Measurements from ENCODE around the gene PTPRE.

PTPRE gene

GRCh38 chr10:128059982-128060293 is 153.0 kb downstream of the PTPRE start:
- H3K27ac ChIP-seq (ENCODE audit: low read depth, low read length) = no peak overlapping the region
- H3K4me1 ChIP-seq (ENCODE audit: control insufficient read depth in 5 of 5, insufficient read depth in 5 of 5, low read length in 5 of 5) = peaks cover 3 to 58% (median 30%) of the 10 kb centered on the region in 5 donors
- H3K27me3 ChIP-seq (ENCODE audit: control insufficient read depth in 5 of 5, insufficient read depth in 4 of 5, low read length in 5 of 5) = peaks cover 0 to 11% (median 0%) of the 10 kb centered on the region in 5 donors
- no peak overlapping the region for H3K9ac ChIP-seq (ENCODE audit: low read length in 5 of 5)
- no peak overlapping the region for H3K4me3 ChIP-seq (ENCODE audit: low read depth in 1 of 5, low read length in 5 of 5)
- peaks cover 0 to 52% (median 37%) of the 10 kb centered on the region in 5 donors for H3K36me3 ChIP-seq (ENCODE audit: control insufficient read depth in 5 of 5, insufficient read depth in 5 of 5, low read length in 5 of 5)
- no peaks in the 10 kb centered on the region for H3K9me3 ChIP-seq (ENCODE audit: control insufficient read depth in 5 of 5, low read length in 5 of 5)

- H3K4me3 ChIP-seq (ENCODE audit: low read depth in 1 of 5, low read length in 5 of 5) = no peak overlapping the region
- H3K4me1 ChIP-seq (ENCODE audit: control insufficient read depth in 5 of 5, insufficient read depth in 5 of 5, low read length in 5 of 5) = peaks cover 4 to 65% (median 37%) of the 10 kb centered on the region in 5 donors
- H3K36me3 ChIP-seq (ENCODE audit: control insufficient read depth in 5 of 5, insufficient read depth in 5 of 5, low read length in 5 of 5) = peaks cover 0 to 49% (median 32%) of the 10 kb centered on the region in 5 donors
- H3K27me3 ChIP-seq (ENCODE audit: control insufficient read depth in 5 of 5, insufficient read depth in 4 of 5, low read length in 5 of 5) = peaks cover 0 to 11% (median 0%) of the 10 kb centered on the region in 5 donors
- no peaks in the 10 kb centered on the region for H3K9me3 ChIP-seq (ENCODE audit: control insufficient read depth in 5 of 5, low read length in 5 of 5)
- no peak overlapping the region for H3K9ac ChIP-seq (ENCODE audit: low read length in 5 of 5)
- H3K27ac ChIP-seq (ENCODE audit: low read depth, low read length) = no peak overlapping the region
Observed at GRCh38 chr10:128060341-128061250, 153.7 kb downstream of the PTPRE start.

- Histone ChIP-seq H3K9ac (ENCODE audit: low read length in 5 of 5) (peak overlapping the region in 1 of 5 donors; percentile 31), H3K27me3 (ENCODE audit: control insufficient read depth in 5 of 5, insufficient read depth in 4 of 5, low read length in 5 of 5) (peaks cover 0 to 11% (median 0%) of the 10 kb centered on the region in 5 donors), H3K4me3 (ENCODE audit: low read depth in 1 of 5, low read length in 5 of 5) (no peak overlapping the region), H3K4me1 (ENCODE audit: control insufficient read depth in 5 of 5, insufficient read depth in 5 of 5, low read length in 5 of 5) (peaks cover 4 to 74% (median 43%) of the 10 kb centered on the region in 5 donors), H3K36me3 (ENCODE audit: control insufficient read depth in 5 of 5, insufficient read depth in 5 of 5, low read length in 5 of 5) (peaks cover 0 to 47% (median 33%) of the 10 kb centered on the region in 5 donors), H3K27ac (ENCODE audit: low read depth, low read length) (no peak overlapping the region), H3K9me3 (ENCODE audit: control insufficient read depth in 5 of 5, low read length in 5 of 5) (no peaks in the 10 kb centered on the region)
Observed at GRCh38 chr10:128061306-128062300, 154.7 kb downstream of the PTPRE start.

- Histone ChIP-seq H3K27me3 (ENCODE audit: control insufficient read depth in 5 of 5, insufficient read depth in 4 of 5, low read length in 5 of 5) (peaks cover 0 to 11% (median 0%) of the 10 kb centered on the region in 5 donors), H3K27ac (ENCODE audit: low read depth, low read length) (no peak overlapping the region), H3K9ac (ENCODE audit: low read length in 5 of 5) (peak overlapping the region in 2 of 5 donors; percentile 12 to 31), H3K4me3 (ENCODE audit: low read depth in 1 of 5, low read length in 5 of 5) (peak overlapping the region in 1 of 5 donors; percentile 6), H3K36me3 (ENCODE audit: control insufficient read depth in 5 of 5, insufficient read depth in 5 of 5, low read length in 5 of 5) (peaks cover 0 to 47% (median 41%) of the 10 kb centered on the region in 5 donors), H3K9me3 (ENCODE audit: control insufficient read depth in 5 of 5, low read length in 5 of 5) (no peaks in the 10 kb centered on the region), H3K4me1 (ENCODE audit: control insufficient read depth in 5 of 5, insufficient read depth in 5 of 5, low read length in 5 of 5) (peaks cover 9 to 74% (median 43%) of the 10 kb centered on the region in 5 donors)
Observed at GRCh38 chr10:128062331-128062880, 155.5 kb downstream of the PTPRE start.

- Histone ChIP-seq H3K4me3 (ENCODE audit: low read depth in 1 of 5, low read length in 5 of 5) (peak overlapping the region in 3 of 5 donors; percentile 6 to 49 (median 21)), H3K27ac (ENCODE audit: low read depth, low read length) (peak overlapping the region; percentile 51), H3K27me3 (ENCODE audit: control insufficient read depth in 5 of 5, insufficient read depth in 4 of 5, low read length in 5 of 5) (peaks cover 0 to 11% (median 0%) of the 10 kb centered on the region in 5 donors), H3K9me3 (ENCODE audit: control insufficient read depth in 5 of 5, low read length in 5 of 5) (no peaks in the 10 kb centered on the region), H3K4me1 (ENCODE audit: control insufficient read depth in 5 of 5, insufficient read depth in 5 of 5, low read length in 5 of 5) (peaks cover 9 to 74% (median 43%) of the 10 kb centered on the region in 5 donors), H3K9ac (ENCODE audit: low read length in 5 of 5) (no peak overlapping the region), H3K36me3 (ENCODE audit: control insufficient read depth in 5 of 5, insufficient read depth in 5 of 5, low read length in 5 of 5) (peaks cover 0 to 47% (median 43%) of the 10 kb centered on the region in 5 donors)
Observed at GRCh38 chr10:128062881-128063563, 156.1 kb downstream of the PTPRE start.

- Histone ChIP-seq H3K27ac (ENCODE audit: low read depth, low read length) (peak overlapping the region; percentile 51), H3K27me3 (ENCODE audit: control insufficient read depth in 5 of 5, insufficient read depth in 4 of 5, low read length in 5 of 5) (peaks cover 0 to 11% (median 0%) of the 10 kb centered on the region in 5 donors), H3K36me3 (ENCODE audit: control insufficient read depth in 5 of 5, insufficient read depth in 5 of 5, low read length in 5 of 5) (peaks cover 0 to 51% (median 42%) of the 10 kb centered on the region in 5 donors), H3K9ac (ENCODE audit: low read length in 5 of 5) (no peak overlapping the region), H3K9me3 (ENCODE audit: control insufficient read depth in 5 of 5, low read length in 5 of 5) (no peaks in the 10 kb centered on the region), H3K4me1 (ENCODE audit: control insufficient read depth in 5 of 5, insufficient read depth in 5 of 5, low read length in 5 of 5) (peaks cover 9 to 71% (median 43%) of the 10 kb centered on the region in 5 donors), H3K4me3 (ENCODE audit: low read depth in 1 of 5, low read length in 5 of 5) (peak overlapping the region in 1 of 5 donors; percentile 6)
Observed at GRCh38 chr10:128063736-128064107, 156.8 kb downstream of the PTPRE start.

GRCh38 chr10:128064108-128064969 is 157.4 kb downstream of the PTPRE start:
- peaks cover 0 to 11% (median 0%) of the 10 kb centered on the region in 5 donors for H3K27me3 ChIP-seq (ENCODE audit: control insufficient read depth in 5 of 5, insufficient read depth in 4 of 5, low read length in 5 of 5)
- H3K9ac ChIP-seq (ENCODE audit: low read length in 5 of 5) = peak overlapping the region in 1 of 5 donors; percentile 19
- H3K36me3 ChIP-seq (ENCODE audit: control insufficient read depth in 5 of 5, insufficient read depth in 5 of 5, low read length in 5 of 5) = peaks cover 0 to 52% (median 41%) of the 10 kb centered on the region in 5 donors
- peaks cover 8 to 67% (median 43%) of the 10 kb centered on the region in 5 donors for H3K4me1 ChIP-seq (ENCODE audit: control insufficient read depth in 5 of 5, insufficient read depth in 5 of 5, low read length in 5 of 5)
- peak overlapping the region; percentile 51 for H3K27ac ChIP-seq (ENCODE audit: low read depth, low read length)
- peak overlapping the region in 1 of 5 donors; percentile 3 for H3K4me3 ChIP-seq (ENCODE audit: low read depth in 1 of 5, low read length in 5 of 5)
- no peaks in the 10 kb centered on the region for H3K9me3 ChIP-seq (ENCODE audit: control insufficient read depth in 5 of 5, low read length in 5 of 5)

- Histone ChIP-seq H3K9ac (ENCODE audit: low read length in 5 of 5) (no peak overlapping the region), H3K27me3 (ENCODE audit: control insufficient read depth in 5 of 5, insufficient read depth in 4 of 5, low read length in 5 of 5) (peaks cover 0 to 11% (median 0%) of the 10 kb centered on the region in 5 donors), H3K4me1 (ENCODE audit: control insufficient read depth in 5 of 5, insufficient read depth in 5 of 5, low read length in 5 of 5) (peaks cover 8 to 63% (median 43%) of the 10 kb centered on the region in 5 donors), H3K4me3 (ENCODE audit: low read depth in 1 of 5, low read length in 5 of 5) (no peak overlapping the region), H3K36me3 (ENCODE audit: control insufficient read depth in 5 of 5, insufficient read depth in 5 of 5, low read length in 5 of 5) (peaks cover 0 to 51% (median 38%) of the 10 kb centered on the region in 5 donors), H3K27ac (ENCODE audit: low read depth, low read length) (no peak overlapping the region), H3K9me3 (ENCODE audit: control insufficient read depth in 5 of 5, low read length in 5 of 5) (no peaks in the 10 kb centered on the region)
Observed at GRCh38 chr10:128064970-128065580, 158.2 kb downstream of the PTPRE start.
